Gastrocnemius medialis (tissue), 4 donors: Measurements from ENCODE around the gene NRK. TPM values are rescaled to one million over a fixed set of nuclear protein-coding genes. Genes with fewer than 3 reads are reported as not detected.
A peak's percentile ranks its signal among the peaks of the same experiment; 100 is the strongest.

Source experiments
- ATAC-seq, 2 donors: fragments of 150-250 bp; one replicate each; pipeline ENCODE4 v1.9.1; 2016
- DNase-seq, 2 donors: peaks; one replicate each; pipeline ENCODE4 v3.0.0-alpha.2; 2019
- H3K27ac ChIP-seq, 4 donors: fragments of 200-600 bp; sonication (generic); 1 replicate in 1 of 4; 2 replicates in 3 of 4; pipeline ENCODE4 v1.5.1; 2016 to 2018; ENCODE audit warnings: mild to moderate bottlenecking in 2 of 4, moderate library complexity in 1 of 4
- H3K27me3 ChIP-seq, 3 donors: fragments of 200-600 bp; sonication (generic) in 2 of 3; 1 replicate in 1 of 3; 2 replicates in 2 of 3; pipeline versions ENCODE4 v1.5.1 to v1.6.0; 2016 to 2019; ENCODE audit warnings: mild to moderate bottlenecking in 1 of 3, moderate library complexity in 1 of 3
- H3K36me3 ChIP-seq, 2 donors: fragments of 200-600 bp; sonication (generic) in 1 of 2; one replicate each; pipeline ENCODE4 v1.5.1; 2017 to 2018
- H3K4me1 ChIP-seq, 2 donors: fragments of 200-600 bp; sonication (generic) in 1 of 2; one replicate each; pipeline ENCODE4 v1.5.1; 2016 to 2017; ENCODE audit warnings: mild to moderate bottlenecking in 2 of 2
- H3K4me3 ChIP-seq, 4 donors: fragments of 200-600 bp; sonication (generic) in 3 of 4; 1 replicate in 1 of 4; 2 replicates in 3 of 4; pipeline ENCODE4 v1.5.1; 2016 to 2019; ENCODE audit warnings: mild to moderate bottlenecking in 2 of 4
- H3K9me3 ChIP-seq, 3 donors: fragments of 200-600 bp; sonication (generic) in 2 of 3; 1 replicate in 1 of 3; 2 replicates in 2 of 3; pipeline ENCODE4 v1.5.1; 2016 to 2019
- POLR2A ChIP-seq, 2 donors: fragments of 450-650 bp; IDR thresholded peaks; one replicate each; pipeline ENCODE4 v1.6.1; 2017; ENCODE audit warnings: antibody characterized with exemption in 2 of 2, mild to moderate bottlenecking in 2 of 2, moderate library complexity in 2 of 2
- in situ Hi-C, 4 donors: fragments of 200-750 bp; cut with MboI; loops; one replicate each; pipeline versions ENCODE4 v1.15.0 to v1.8.0; 2017; ENCODE audit warnings: low sequenced_read_pairs in 4 of 4
- intact Hi-C: fragments of 100-400 bp; cut with DNase I; formaldehyde crosslinking; loops from one replicate; pipeline ENCODE4 v1.15.1; 2023; ENCODE audit warnings: low total_unique reads
- total RNA-seq, 4 donors: library from RNA; depleted of rRNA; stranded (reverse); fragments of >200 nt; gene quantifications; one replicate each; pipeline versions ENCODE4 v1.1.0 to v1.2.3, GENCODE V29; 2016
- TF ChIP-seq, protein P1 (sequence below), 5 experiments: fragments of 450-650 bp in 3 of 5; fragments of 200-600 bp in 2 of 5; sonication (generic) in 2 of 5; IDR thresholded peaks in 4 of 5; conservative IDR thresholded peaks in 1 of 5; 1 replicate in 4 of 5; 2 replicates in 1 of 5; pipeline ENCODE4 v1.5.1; 2016 to 2019; ENCODE audit warnings: antibody characterized with exemption in 5 of 5, mild to moderate bottlenecking in 3 of 5, moderate library complexity in 3 of 5

The NRK gene
- total RNA-seq, 4 donors from 2014 or later = 0.04 to 0.31 (median 0.26) TPM; not detected in 1

DNA sequence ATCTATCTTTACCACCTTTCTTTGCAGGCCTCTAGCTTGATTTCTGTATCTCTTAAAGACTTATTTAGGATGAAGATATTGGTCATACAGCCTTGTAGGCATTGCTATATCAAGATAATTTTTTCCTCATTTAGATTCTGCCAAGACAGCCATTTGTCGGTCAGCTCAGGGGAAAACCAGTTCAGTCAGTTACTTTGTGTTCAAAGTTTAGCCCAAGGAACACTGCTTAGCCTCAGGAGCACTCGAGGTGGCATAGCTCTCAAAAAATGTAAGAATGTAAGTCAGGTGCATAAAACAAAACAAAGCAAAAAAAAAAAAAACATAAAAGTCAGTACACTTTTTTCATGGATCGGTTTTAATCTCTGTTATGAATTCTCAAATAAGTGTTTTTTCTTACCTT is 43.4 kb downstream of the NRK start:
- Histone ChIP-seq H3K4me1 (no peaks in the 10 kb centered on the region), H3K9me3 (peaks cover 0 to 3% (median 0%) of the 10 kb centered on the region in 3 donors), H3K36me3 (no peaks in the 10 kb centered on the region), H3K27ac (no peak overlapping the region), H3K4me3 (no peak overlapping the region), H3K27me3 (peaks cover 0 to 10% (median 0%) of the 10 kb centered on the region in 3 donors)
- TF ChIP-seq, protein P1, sequence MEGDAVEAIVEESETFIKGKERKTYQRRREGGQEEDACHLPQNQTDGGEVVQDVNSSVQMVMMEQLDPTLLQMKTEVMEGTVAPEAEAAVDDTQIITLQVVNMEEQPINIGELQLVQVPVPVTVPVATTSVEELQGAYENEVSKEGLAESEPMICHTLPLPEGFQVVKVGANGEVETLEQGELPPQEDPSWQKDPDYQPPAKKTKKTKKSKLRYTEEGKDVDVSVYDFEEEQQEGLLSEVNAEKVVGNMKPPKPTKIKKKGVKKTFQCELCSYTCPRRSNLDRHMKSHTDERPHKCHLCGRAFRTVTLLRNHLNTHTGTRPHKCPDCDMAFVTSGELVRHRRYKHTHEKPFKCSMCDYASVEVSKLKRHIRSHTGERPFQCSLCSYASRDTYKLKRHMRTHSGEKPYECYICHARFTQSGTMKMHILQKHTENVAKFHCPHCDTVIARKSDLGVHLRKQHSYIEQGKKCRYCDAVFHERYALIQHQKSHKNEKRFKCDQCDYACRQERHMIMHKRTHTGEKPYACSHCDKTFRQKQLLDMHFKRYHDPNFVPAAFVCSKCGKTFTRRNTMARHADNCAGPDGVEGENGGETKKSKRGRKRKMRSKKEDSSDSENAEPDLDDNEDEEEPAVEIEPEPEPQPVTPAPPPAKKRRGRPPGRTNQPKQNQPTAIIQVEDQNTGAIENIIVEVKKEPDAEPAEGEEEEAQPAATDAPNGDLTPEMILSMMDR (IDR thresholded peaks at IDR 0.05 in 4 of 5, conservative IDR thresholded peaks at IDR 0.05 in 1 of 5) = no peak
- TF ChIP-seq POLR2A (IDR thresholded peaks at IDR 0.05) = no peak
- in situ Hi-C loops = no loop called here
- intact Hi-C loops = no loop called here
- DNase-seq = no peak
- ATAC-seq = no peak

DNA sequence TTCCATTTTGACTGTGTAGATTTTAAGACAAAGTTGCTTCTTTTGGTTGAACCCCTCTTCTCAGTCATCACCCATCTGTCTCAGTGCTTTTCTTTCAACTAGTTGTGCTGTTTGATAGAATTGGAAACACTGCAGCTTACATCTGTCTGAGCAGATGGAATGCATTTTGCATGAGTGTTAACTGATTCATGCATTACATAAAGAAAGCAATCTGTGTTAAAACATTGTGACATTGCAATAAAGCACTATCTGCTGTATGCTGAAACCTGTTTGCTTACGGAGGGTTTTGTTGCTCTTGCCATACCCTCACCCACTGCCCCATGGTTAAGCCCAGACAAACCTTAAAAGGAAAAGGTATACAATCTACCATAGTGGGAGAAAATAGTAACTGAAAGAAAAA is 47.4 kb downstream of the NRK start:
- Histone ChIP-seq H3K36me3 (no peaks in the 10 kb centered on the region), H3K27me3 (peaks cover 0 to 7% (median 0%) of the 10 kb centered on the region in 3 donors), H3K4me3 (no peak overlapping the region), H3K9me3 (peaks cover 0 to 3% (median 0%) of the 10 kb centered on the region in 3 donors), H3K27ac (no peak overlapping the region), H3K4me1 (no peaks in the 10 kb centered on the region)
- no peak for TF ChIP-seq POLR2A (IDR thresholded peaks at IDR 0.05)
- TF ChIP-seq, protein P1 (IDR thresholded peaks at IDR 0.05 in 4 of 5, conservative IDR thresholded peaks at IDR 0.05 in 1 of 5) = no peak
- DNase-seq = no peak
- in situ Hi-C loops (no loop called here), intact Hi-C loops (no loop called here)
- no peak for ATAC-seq

DNA sequence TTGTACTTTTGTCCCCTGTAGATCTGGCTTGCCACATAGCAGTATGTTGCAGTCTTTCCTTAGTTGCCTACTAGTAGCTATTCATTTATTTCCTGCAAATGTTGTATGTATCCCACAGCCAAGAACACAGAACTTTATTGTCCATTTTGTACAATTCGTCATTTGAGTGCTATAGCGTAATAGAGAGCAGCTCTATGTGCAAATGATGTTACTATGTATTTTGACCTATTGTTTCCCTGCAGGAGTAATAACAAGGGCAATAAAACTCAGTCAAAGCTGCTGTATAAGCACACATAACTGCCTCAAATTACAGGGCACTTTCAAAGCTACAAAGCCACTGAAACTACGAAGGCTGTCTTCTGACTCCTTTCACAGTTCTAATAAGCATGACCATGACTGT is 48.1 kb downstream of the NRK start:
- Histone ChIP-seq H3K9me3 (peaks cover 0 to 3% (median 0%) of the 10 kb centered on the region in 3 donors), H3K27ac (no peak overlapping the region), H3K4me3 (no peak overlapping the region), H3K36me3 (no peaks in the 10 kb centered on the region), H3K27me3 (peaks cover 0 to 7% (median 0%) of the 10 kb centered on the region in 3 donors), H3K4me1 (no peaks in the 10 kb centered on the region)
- no peak for DNase-seq
- intact Hi-C loops = no loop called here
- ATAC-seq = no peak
- no peak for TF ChIP-seq POLR2A (IDR thresholded peaks at IDR 0.05)
- TF ChIP-seq, protein P1 (IDR thresholded peaks at IDR 0.05 in 4 of 5, conservative IDR thresholded peaks at IDR 0.05 in 1 of 5) = no peak
- in situ Hi-C loops = no loop called here

DNA sequence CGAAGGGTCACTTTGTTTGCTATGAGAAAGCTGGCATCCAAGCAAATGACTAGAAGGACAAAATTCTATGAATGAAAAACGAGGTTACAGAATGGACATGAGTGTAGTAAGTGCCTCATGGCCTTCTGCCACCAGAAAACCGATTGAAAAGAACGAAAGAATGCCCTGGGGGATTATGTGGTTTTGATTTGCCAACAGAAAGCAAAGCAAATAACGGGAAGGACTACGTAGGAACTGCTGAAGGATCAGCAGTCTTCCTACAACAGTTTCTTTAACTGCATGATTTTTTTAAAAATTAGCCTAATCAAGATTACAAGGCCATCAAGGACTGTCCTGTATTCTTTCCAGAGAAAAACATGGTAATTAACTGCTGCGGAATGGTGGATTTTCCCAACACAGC is 50.6 kb downstream of the NRK start:
- Histone ChIP-seq H3K4me1 (no peaks in the 10 kb centered on the region), H3K9me3 (peaks cover 0 to 3% (median 0%) of the 10 kb centered on the region in 3 donors), H3K36me3 (no peaks in the 10 kb centered on the region), H3K27me3 (peaks cover 0 to 2% (median 0%) of the 10 kb centered on the region in 3 donors), H3K27ac (no peak overlapping the region), H3K4me3 (no peak overlapping the region)
- ATAC-seq (no peak), DNase-seq (peak in 1 of 2 donors; percentile 8)
- TF ChIP-seq, protein P1 (IDR thresholded peaks at IDR 0.05 in 4 of 5, conservative IDR thresholded peaks at IDR 0.05 in 1 of 5) = no peak
- no peak for TF ChIP-seq POLR2A (IDR thresholded peaks at IDR 0.05)
- intact Hi-C loops = no loop called here
- in situ Hi-C loops = no loop called here

DNA sequence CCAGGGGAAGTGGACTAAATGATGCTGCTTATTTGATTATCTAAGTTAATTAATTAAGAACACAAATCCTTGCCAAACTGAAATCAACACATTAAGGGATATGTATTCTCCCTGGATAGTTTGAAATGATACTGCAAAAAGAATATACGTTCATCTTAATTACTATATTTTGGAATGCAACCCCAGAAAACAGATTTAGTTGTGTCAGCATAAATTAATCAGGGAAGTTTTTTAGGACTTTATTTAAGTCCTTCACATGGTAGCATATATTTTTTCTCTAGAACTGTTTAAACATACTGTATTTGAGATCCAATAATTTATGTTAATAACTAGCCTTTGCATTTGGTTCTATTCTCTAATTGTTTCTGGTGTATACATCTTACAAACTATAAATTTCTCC is 52.5 kb downstream of the NRK start:
- ATAC-seq (no peak), DNase-seq (no peak)
- in situ Hi-C loops (no loop called here), intact Hi-C loops (no loop called here)
- Histone ChIP-seq H3K9me3 (peaks cover 0 to under 1% (median 0%) of the 10 kb centered on the region in 3 donors), H3K27me3 (no peaks in the 10 kb centered on the region), H3K27ac (no peak overlapping the region), H3K36me3 (no peaks in the 10 kb centered on the region), H3K4me1 (no peaks in the 10 kb centered on the region), H3K4me3 (no peak overlapping the region)
- no peak for TF ChIP-seq POLR2A (IDR thresholded peaks at IDR 0.05)
- TF ChIP-seq, protein P1 (IDR thresholded peaks at IDR 0.05 in 4 of 5, conservative IDR thresholded peaks at IDR 0.05 in 1 of 5) = no peak
